Coronary artery (tissue), 2 donors: ENCODE measurements around the gene DYRK4.

Experiments
- DNase-seq: peaks from one replicate; pipeline ENCODE4 v3.0.0-alpha.2; 2017; ENCODE audit warnings: low spot score
- H3K27ac ChIP-seq, 2 donors: fragments of 200-600 bp; sonication (generic); one replicate each; pipeline ENCODE4 v1.5.1; 2016 to 2019
- H3K4me3 ChIP-seq: fragments of 200-600 bp; sonication (generic); 2 replicates; pipeline ENCODE4 v1.5.1; 2016; ENCODE audit warnings: mild to moderate bottlenecking, moderate library complexity
- CTCF ChIP-seq: fragments of 200-600 bp; sonication (generic); IDR thresholded peaks from one replicate; pipeline ENCODE4 v1.5.1; 2019; ENCODE audit warnings: antibody characterized with exemption

DYRK4 gene

GRCh38 chr12:4552191-4552590 is 9.8 kb upstream of the DYRK4 start:
- DNase-seq = no peak
- no peak for TF ChIP-seq CTCF
- Histone ChIP-seq H3K27ac (no peak overlapping the region), H3K4me3 (no peak overlapping the region)

- DNase-seq = no peak
- no peak for TF ChIP-seq CTCF
Observed at GRCh38 chr12:4553943-4554342, 8.1 kb upstream of the DYRK4 start.

GRCh38 chr12:4555804-4556203 is 6.2 kb upstream of the DYRK4 start:
- DNase-seq = no peak
- Histone ChIP-seq H3K27ac (no peak overlapping the region), H3K4me3 (no peak overlapping the region)
- no peak for TF ChIP-seq CTCF

More at GRCh38 chr12:4553943-4554342, 8.1 kb upstream of the DYRK4 start:
- Histone ChIP-seq H3K27ac (no peak overlapping the region), H3K4me3 (no peak overlapping the region)

GRCh38 chr12:4556735-4557530 is 5.1 kb upstream of the DYRK4 start:
- no peak overlapping the region for H3K27ac ChIP-seq
- DNase-seq = no peak
- TF ChIP-seq CTCF = no peak
- H3K4me3 ChIP-seq = no peak overlapping the region

GRCh38 chr12:4557586-4557985 is 4.4 kb upstream of the DYRK4 start:
- DNase-seq = no peak
- no peak for TF ChIP-seq CTCF
- no peak overlapping the region for H3K4me3 ChIP-seq
- no peak overlapping the region for H3K27ac ChIP-seq

- H3K27ac ChIP-seq = no peak overlapping the region
- TF ChIP-seq CTCF = no peak
- no peak for DNase-seq
- H3K4me3 ChIP-seq = no peak overlapping the region
Observed at GRCh38 chr12:4558171-4558570, 3.8 kb upstream of the DYRK4 start.

- Histone ChIP-seq H3K27ac (no peak overlapping the region), H3K4me3 (no peak overlapping the region)
- no peak for DNase-seq
- TF ChIP-seq CTCF = no peak
Observed at GRCh38 chr12:4563336-4563735, 1.3 kb downstream of the DYRK4 start.
